LNCAP (cell line): ENCODE results near the gene ADGRL2.

Source experiments
- CTCF ChIP-seq: fragments of 450-650 bp; IDR thresholded peaks from 2 replicates; pipeline ENCODE4 v1.5.1; 2017; ENCODE audit warnings: mild to moderate bottlenecking

The ADGRL2 gene

GRCh38 chr1:81775510-81775909 is 25.2 kb upstream of the ADGRL2 start:
- TF ChIP-seq CTCF = no peak

GRCh38 chr1:81780705-81781454 is 19.9 kb upstream of the ADGRL2 start:
- 0 out of 2 replicates have a peak, but pooled peaks have one; percentile 14 for TF ChIP-seq CTCF

- TF ChIP-seq CTCF = no peak
Observed at GRCh38 chr1:81781749-81782148, 19.0 kb upstream of the ADGRL2 start.

GRCh38 chr1:81792184-81792583 is 8.6 kb upstream of the ADGRL2 start:
- no peak for TF ChIP-seq CTCF

GRCh38 chr1:81797701-81798100 is 3.0 kb upstream of the ADGRL2 start:
- no peak for TF ChIP-seq CTCF

- TF ChIP-seq CTCF = no peak
Observed at GRCh38 chr1:81799939-81800694, 617 bp upstream of the ADGRL2 start.

- no peak for TF ChIP-seq CTCF
Observed at GRCh38 chr1:81801651-81802456, 1.1 kb downstream of the ADGRL2 start.
